Subcutaneous adipose tissue (tissue), 4 donors: ENCODE data around the gene PCGF3. TPM values are rescaled to one million over a fixed set of nuclear protein-coding genes. Genes with fewer than 3 reads are reported as not detected.

Experiments
- total RNA-seq, 4 donors: library from RNA; depleted of rRNA; stranded (reverse); fragments of >200 nt; gene quantifications; one replicate each; pipeline ENCODE4 v1.1.0, GENCODE V29; 2016
- TF ChIP-seq, protein P1 (sequence below): fragments of 450-650 bp; IDR thresholded peaks from one replicate; pipeline ENCODE4 v1.5.1; 2016; ENCODE audit warnings: low read depth, mild to moderate bottlenecking, control low read depth, antibody characterized with exemption, moderate library complexity

PCGF3 gene
- total RNA-seq, 4 donors from 2014 or later: 36.7 to 72.2 (median 55.0) TPM

DNA sequence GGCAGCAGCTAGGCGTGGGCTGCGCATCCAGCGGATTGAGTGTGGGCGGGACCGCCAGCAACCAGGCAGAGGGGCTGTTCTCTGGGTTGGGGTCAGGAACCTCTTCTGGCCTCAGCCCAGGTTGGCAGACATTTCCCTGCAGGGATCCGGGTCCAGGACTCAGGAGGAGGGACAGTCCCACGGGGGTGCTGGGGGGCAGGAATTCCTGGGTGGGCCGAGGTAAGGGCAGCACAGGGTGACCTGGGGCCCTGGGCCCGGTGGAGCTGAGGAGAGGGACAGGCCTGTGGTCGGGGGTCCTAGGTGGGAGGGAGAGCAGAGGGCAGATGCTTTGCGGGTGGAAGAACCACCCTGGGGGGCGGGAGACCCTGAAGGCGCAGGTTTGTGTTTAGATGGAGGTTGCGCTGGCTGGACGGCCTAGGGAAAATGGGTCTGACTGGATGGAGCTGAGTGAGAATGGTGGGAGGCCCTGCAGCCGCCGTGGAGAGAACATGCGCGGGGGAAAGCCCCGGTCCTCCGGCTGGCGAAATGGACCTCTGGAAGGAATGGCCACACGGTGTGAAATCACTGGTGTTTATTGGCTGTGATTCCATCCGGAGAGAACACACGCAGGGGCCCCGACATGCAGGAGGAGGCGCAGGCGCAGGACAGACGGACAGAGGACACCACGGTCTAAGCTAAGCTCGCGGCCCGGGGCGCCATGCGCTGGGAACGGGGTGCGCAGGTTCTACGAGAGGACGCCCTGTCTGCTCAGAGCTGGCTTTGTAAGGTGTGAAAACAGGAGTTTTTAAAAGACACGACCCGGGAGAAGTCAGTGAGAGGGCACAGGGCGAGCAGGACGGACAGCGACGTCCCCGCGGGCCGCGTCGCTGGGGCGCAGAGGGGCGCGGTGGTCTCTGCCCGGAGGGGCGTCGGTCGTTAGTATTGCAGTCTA lies 79.0 kb downstream of the PCGF3 start:
- TF ChIP-seq, protein P1, sequence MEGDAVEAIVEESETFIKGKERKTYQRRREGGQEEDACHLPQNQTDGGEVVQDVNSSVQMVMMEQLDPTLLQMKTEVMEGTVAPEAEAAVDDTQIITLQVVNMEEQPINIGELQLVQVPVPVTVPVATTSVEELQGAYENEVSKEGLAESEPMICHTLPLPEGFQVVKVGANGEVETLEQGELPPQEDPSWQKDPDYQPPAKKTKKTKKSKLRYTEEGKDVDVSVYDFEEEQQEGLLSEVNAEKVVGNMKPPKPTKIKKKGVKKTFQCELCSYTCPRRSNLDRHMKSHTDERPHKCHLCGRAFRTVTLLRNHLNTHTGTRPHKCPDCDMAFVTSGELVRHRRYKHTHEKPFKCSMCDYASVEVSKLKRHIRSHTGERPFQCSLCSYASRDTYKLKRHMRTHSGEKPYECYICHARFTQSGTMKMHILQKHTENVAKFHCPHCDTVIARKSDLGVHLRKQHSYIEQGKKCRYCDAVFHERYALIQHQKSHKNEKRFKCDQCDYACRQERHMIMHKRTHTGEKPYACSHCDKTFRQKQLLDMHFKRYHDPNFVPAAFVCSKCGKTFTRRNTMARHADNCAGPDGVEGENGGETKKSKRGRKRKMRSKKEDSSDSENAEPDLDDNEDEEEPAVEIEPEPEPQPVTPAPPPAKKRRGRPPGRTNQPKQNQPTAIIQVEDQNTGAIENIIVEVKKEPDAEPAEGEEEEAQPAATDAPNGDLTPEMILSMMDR: no peak

DNA sequence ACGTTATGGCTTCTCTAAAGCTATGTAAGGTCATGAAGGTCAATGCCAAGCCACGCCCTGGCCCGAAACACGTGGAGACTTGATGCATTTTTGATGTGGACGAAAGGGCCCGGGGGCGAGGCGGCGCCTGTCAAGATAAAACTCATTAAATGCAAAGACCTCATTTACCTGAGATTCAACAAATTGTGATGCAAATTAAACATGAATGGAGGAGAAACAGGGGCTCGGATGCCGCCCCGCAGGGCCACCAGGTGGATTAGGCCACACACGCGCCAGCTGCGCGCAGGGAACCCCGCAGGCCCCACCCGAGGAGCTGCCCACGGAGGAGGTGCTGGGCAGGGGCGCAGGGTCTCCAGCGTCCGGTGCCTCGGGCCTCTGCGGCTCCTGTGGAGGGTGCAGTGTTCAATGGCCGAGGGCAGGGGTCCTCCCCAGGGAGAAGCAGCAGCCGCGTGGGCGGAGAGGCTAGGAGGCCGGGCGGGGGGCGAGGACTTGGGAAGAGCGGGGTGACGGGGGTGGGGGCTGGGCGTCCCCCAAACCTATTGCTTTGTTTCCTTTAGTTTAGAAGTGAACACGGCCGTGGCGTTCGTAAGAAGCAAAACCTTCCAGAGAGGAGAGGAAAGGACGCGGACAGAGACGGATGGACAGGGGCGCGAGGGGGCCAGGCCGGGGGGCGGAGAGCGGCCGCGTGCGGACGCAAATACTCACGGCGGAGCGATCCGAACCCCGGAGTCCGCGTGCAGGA lies 79.9 kb downstream of the PCGF3 start:
- TF ChIP-seq, protein P1: no peak

DNA sequence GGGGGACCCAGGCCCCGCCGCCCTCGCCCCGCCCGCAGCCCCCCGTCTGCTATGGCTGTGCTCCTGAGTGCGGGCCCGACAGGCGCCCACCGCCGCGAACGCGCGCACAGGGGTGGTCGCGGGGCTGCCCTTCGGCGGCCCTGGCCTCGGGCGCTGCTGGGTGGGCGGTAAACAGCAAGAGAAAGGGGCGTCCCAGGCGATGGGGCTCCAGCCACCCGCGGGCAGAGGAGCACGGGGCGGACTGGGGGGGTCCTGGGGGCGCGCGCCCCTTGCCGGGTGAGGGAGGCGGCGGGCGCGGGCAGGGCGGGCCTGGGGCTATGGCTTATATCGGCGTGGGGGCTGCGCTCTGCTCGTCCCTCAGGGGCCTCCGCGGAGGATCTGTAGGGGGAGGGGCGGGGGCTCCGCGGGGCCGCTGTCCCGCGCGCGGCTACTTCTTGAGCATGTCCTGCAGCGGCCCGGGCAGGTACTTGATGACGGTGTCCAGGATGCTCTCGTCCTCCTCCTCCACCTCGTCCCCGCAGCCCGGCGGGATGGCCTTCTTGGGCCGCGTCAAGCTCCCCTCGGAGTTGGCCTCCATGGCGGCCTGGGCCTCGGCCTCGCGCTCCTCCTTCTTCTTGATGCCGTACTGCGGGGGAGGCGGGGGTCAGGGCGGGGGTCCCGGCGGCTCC lies 80.6 kb downstream of the PCGF3 start:
- TF ChIP-seq, protein P1: no peak

DNA sequence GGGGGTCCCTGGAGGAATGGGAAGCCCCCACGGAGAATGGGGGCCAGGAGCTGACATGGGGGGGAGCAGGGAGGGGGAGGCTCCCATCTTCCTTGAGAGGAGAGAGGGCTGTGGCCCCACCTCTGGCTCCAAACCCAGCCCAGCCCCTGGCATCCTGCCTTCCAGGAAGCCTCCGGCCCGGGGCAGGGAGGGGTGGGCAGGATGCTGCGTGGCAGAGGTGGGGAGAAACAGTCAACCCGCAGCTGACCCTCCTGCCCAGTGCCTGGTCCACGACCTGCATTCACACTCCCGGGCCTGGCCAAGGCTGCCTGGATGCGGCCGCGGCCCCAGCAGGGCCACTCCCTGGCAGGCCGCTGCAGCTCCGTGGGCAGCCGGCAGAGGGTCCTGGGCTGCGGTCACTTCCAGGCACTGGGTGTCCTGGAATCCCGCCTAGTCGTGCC lies 81.2 kb downstream of the PCGF3 start:
- TF ChIP-seq, protein P1: no peak

DNA sequence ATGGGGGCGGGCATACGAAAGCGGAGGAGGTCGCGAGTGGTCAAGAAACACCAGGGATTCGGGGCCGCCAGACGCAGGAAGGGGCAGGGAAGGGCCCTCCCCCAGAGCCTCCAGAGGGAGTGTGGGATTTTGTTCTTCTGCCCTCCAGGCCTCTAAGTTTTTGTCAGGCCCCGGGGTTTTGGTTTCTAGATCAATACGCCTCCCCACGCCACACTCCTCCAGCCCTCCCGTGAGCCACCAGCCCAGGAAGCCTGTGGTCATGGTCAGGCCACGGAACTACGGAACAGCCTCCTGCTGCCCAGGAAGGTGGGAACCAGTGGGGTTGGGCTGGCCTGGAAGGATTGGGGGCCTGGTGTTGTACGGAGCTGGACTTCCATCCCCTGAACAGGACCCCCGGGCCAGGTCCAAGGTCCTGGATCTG lies 81.9 kb downstream of the PCGF3 start:
- TF ChIP-seq, protein P1: no peak

DNA sequence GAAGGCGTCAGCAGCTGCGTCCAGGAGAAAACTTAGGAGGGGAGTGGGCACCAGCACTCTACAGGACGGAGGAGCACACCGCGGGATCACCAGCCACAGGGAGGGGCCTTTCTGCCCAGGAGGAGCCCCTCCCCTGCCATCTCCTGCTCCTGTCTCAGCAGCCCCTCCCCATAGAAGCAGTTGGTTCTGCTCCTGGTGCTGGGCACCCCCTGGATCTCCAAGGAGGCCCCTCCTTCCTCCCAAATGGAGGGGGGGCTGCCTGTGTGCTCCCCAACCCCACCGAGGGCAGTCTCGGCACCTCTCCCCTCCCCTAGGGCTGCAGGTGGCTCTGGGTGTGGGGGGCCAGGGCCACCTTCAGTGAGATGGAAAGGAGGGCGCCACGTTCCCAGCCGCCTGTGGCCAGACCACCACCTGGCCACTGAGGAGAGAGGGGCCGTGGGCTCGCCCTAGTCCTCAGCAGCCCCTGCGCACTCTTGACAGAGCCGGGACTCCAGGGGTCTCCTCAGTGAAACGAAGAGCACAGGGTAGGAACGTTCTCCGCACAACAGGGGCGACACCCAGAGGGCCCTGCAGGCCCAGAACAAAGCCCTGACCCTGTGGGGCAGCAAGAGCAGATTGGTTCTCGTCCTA lies 82.5 kb downstream of the PCGF3 start:
- TF ChIP-seq, protein P1: no peak
